GM12872 (cell line): Measurements from ENCODE around the gene EEF1A2.

Source experiments
- TF ChIP-seq, protein P1 (sequence below): IDR thresholded peaks from 3 replicates; pipeline ENCODE4 v1.5.1; 2011; ENCODE audit warnings: low read depth, mild to moderate bottlenecking, low read length, moderate library complexity; ENCODE audit not compliant: insufficient read depth

Gene EEF1A2

DNA sequence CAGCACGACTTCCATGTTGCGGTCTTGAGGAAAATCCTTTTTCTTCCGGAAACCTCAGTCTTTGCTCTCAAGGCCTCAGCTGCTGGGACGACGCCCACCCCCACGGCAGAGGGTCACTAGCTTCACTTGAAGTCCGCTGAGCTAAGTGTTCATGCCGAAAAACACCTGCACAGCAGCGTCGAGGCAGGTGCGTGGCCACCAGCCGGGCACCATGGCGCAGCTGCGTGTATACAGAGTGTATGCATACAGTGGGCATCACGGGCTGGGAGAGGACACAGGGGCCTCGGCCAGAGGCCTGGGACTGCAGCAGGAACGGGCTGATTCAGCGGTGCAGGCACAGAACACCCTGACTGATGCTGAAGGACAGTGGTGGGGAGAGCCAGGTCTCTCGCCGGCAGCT lies 46.5 kb downstream of the EEF1A2 start:
- TF ChIP-seq, protein P1, sequence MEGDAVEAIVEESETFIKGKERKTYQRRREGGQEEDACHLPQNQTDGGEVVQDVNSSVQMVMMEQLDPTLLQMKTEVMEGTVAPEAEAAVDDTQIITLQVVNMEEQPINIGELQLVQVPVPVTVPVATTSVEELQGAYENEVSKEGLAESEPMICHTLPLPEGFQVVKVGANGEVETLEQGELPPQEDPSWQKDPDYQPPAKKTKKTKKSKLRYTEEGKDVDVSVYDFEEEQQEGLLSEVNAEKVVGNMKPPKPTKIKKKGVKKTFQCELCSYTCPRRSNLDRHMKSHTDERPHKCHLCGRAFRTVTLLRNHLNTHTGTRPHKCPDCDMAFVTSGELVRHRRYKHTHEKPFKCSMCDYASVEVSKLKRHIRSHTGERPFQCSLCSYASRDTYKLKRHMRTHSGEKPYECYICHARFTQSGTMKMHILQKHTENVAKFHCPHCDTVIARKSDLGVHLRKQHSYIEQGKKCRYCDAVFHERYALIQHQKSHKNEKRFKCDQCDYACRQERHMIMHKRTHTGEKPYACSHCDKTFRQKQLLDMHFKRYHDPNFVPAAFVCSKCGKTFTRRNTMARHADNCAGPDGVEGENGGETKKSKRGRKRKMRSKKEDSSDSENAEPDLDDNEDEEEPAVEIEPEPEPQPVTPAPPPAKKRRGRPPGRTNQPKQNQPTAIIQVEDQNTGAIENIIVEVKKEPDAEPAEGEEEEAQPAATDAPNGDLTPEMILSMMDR, result no peak

DNA sequence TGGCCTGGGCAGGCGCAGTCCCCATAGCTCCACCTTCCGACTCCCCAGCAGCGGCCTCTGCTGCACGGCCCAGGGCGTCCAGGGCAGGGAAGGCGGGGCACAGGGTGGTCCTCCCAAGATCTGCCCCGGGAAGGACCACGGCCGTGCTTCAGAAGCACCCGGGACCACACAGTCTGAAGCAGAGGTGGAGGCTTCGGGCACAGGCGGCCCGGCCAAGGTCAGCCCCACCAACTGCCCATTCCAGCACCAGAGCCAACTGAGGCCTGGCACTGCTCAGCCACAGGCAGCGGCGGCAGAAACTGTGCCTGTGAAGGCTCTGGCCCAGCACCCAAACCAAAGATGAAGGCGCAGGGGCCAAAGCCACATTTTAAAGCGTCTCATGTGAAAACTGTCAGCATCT lies 47.1 kb downstream of the EEF1A2 start:
- TF ChIP-seq, protein P1, result no peak

DNA sequence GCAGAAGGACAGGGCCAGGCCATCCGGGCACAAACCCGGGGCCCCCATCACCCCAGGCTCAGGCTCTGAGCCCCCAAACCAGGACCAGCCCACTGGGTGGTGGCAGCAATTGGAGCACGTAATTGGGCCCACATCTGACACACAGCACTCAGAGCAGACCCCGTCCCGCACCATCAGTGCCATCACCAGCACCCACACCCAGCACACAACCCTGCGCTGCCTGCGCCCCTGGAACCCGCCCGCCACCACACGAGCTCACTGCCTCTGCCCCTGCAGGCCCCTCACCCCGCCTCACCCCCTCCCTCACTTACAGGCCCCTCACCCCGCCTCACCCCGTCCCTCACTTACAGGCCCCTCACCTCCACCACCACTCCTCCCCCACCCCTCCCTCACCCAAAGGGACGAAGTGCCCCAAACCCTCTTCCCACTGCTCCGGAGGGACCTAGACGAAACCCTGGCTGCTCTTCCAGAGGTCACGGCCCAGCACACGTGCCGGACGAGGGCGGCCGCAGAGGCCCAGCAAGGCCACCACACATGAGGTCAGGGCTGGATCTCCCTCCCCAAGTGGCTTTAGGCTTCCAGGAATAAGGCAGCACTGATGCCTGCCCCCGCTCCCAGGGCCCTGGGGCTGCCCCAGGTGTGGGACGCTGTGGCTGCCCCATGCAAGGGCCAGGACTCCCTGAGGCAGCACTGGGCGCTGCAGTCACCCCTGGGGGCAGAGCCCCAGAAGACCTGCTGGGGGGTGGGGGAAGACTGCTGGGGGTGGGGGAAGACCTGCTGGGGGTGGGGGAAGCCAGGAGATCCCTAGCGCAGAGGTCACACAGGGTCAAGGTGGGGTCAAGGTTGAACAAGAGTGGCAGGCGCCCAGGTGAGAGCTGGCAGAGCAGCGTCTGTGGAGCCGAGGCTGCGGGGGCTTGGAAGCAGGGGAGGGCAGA lies 48.8 kb downstream of the EEF1A2 start:
- TF ChIP-seq, protein P1, result no peak

DNA sequence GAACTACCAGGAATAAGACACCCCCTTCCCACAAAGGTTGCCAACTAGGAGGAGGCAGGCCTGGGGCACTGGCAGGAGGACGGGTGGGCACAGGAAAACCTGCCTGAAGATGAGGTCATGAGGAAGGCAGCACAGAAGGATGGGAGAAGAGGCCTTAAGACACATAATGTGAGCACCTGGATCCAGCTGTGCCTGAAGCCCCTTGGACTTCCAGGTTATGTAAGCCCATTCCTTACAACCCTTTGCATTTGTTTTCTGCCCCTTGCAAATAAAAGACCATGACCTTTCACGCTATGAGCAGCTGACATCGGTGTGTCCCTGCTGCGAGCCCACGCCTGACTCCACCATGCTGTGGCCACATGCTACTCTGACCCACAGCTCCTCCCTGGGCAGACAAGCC lies 49.9 kb downstream of the EEF1A2 start:
- TF ChIP-seq, protein P1, result no peak

DNA sequence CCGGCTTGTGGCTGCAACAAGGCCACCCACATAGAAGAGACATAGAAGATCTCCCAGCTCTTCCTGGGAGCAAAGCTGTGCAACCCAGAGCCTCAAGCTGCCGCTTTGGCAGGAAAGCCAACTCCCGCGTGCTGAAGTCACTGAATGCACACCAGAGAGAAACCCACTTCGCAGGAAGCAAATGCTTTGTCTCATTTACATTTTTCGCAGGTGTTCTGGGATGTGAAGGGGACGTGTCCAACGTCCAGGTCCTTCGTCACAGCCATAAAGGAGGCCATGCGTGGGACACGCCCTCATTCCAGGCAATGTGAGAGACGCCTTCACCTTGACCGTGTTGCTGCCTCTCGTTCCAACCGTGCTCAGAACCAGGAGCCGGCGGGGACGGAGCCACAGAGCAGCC lies 50.9 kb downstream of the EEF1A2 start:
- TF ChIP-seq, protein P1, result no peak

DNA sequence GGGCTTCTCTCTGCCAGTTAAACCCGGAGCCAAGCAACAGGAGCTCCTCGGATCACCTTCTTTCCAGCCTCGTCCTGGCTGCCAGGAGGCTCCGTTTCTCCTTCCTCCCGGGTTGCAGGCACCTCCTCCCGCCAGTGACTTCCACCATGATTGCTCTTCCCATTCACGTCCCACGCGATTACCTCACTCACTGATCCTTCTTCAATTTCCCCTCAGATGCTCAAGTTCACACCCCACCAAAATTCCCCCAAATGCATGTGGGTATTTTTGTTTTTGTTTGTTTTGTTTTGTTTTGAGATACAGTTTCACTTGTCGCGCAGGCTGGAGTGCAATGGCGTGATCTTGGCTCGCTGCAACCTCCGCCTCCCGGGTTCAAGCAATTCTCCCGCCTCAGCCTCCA lies 51.6 kb downstream of the EEF1A2 start:
- TF ChIP-seq, protein P1, result no peak

DNA sequence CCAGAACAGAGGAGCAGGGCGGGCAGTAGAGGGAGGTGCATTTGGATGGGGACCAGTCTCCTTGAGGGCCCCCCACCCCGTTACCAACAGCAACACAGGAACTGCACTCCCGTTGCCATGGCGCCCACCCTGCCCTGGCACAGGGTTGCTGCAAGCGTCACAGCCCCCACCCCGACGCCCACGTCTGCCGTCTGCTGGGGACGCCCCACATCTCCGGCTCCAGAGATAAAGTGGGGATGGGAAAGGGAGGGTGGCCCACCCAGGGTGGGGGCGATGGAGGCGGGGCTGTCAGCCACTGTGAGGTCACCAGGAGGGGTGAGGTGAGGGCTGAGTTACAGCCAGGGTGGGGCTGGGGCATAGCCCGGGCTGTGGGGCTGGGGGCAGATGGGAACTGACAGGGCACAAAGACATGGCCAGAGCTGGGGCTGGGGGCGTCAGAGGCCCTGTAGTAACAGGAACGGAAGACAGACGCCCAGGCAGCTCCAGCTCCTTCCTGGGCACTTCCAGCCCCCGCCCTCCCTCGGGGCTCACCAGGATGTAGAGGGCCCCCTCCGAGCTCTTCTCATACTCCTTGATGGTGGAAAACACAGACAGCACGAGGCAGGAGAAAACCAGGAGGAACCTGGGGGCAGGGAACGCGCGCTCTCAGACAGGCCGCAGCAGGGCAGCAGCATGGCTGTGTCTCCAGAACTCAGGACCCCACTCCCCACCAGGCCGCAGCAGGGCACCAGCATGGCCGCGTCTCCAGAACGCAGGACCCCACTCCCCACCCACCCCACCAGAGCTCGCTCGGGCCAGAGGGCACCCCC lies 52.5 kb downstream of the EEF1A2 start:
- TF ChIP-seq, protein P1, result no peak
